GM12878 (cell line): ENCODE results near the gene PRKCZ. TPM values are rescaled to one million over a fixed set of nuclear protein-coding genes. Genes with fewer than 3 reads are reported as not detected.

Experiments
- ASH2L ChIP-seq: fragments of 300-600, 200-600 bp; sonication (generic); IDR thresholded peaks from 2 replicates; pipeline ENCODE4 v1.6.1; 2017; ENCODE audit warnings: low read depth, mild to moderate bottlenecking, borderline replicate concordance
- BACH1 ChIP-seq: fragments of 450-650 bp; IDR thresholded peaks from 2 replicates; pipeline ENCODE4 v1.6.1; 2017; ENCODE audit warnings: mild to moderate bottlenecking, borderline replicate concordance
- BMI1 ChIP-seq: fragments of 450-650 bp; IDR thresholded peaks from 2 replicates; pipeline ENCODE4 v1.6.1; 2016; ENCODE audit warnings: mild to moderate bottlenecking, moderate library complexity, borderline replicate concordance
- CBX5 ChIP-seq: sonication (generic); IDR thresholded peaks from 2 replicates; pipeline ENCODE4 v1.6.1; 2016; ENCODE audit warnings: low read depth, moderate library complexity, mild to moderate bottlenecking, inconsistent platforms
- CREM ChIP-seq: IDR thresholded peaks from 2 replicates; pipeline ENCODE4 v1.6.1; 2014; ENCODE audit warnings: antibody characterized with exemption, low read depth
- EED ChIP-seq: sonication (generic); IDR thresholded peaks from 2 replicates; pipeline ENCODE4 v1.6.1; 2016; ENCODE audit warnings: antibody characterized with exemption, low read depth
- EZH2 ChIP-seq: IDR thresholded peaks from 2 replicates; pipeline ENCODE4 v1.6.1; 2012; ENCODE audit warnings: low read depth, mild to moderate bottlenecking, control low read depth, inconsistent platforms, low read length, borderline replicate concordance; ENCODE audit not compliant: control insufficient read depth
- GATAD2B ChIP-seq: fragments of 450-650 bp; conservative IDR thresholded peaks from 2 replicates; pipeline ENCODE4 v1.6.1; 2017; ENCODE audit warnings: low read depth, mild to moderate bottlenecking, moderate library complexity
- HDAC2 ChIP-seq: fragments of 200-600 bp; sonication (generic); IDR thresholded peaks from 2 replicates; pipeline ENCODE4 v1.6.1; 2017
- NFYA ChIP-seq: IDR thresholded peaks from 2 replicates; pipeline ENCODE4 v1.6.1; 2011; ENCODE audit warnings: low read depth, mild to moderate bottlenecking, low read length, improper control_type of control experiment, borderline replicate concordance
- NR2C2 ChIP-seq: IDR thresholded peaks from 2 replicates; pipeline ENCODE4 v1.6.1; 2011; ENCODE audit warnings: borderline replicate concordance, low read depth; ENCODE audit not compliant: control insufficient read depth, insufficient read length
- RELA ChIP-seq: fragments of 450-650 bp; IDR thresholded peaks from 2 replicates; pipeline ENCODE4 v1.8.0; 2014; ENCODE audit warnings: borderline replicate concordance; ENCODE audit not compliant: partially characterized antibody
- SIN3A ChIP-seq: IDR thresholded peaks from 2 replicates; pipeline ENCODE4 v1.6.1; 2012; ENCODE audit warnings: low read depth, low read length, improper control_type of control experiment
- TCF12 ChIP-seq: IDR thresholded peaks from 2 replicates; pipeline ENCODE4 v1.6.1; 2011; ENCODE audit warnings: low read depth, mild to moderate bottlenecking, low read length
- TCF3 ChIP-seq: IDR thresholded peaks from 2 replicates; pipeline ENCODE4 v1.6.1; 2012; ENCODE audit warnings: low read depth, mild to moderate bottlenecking, low read length, borderline replicate concordance; ENCODE audit not compliant: insufficient read depth
- TCF7 ChIP-seq: IDR thresholded peaks from 2 replicates; pipeline ENCODE4 v1.6.1; 2014; ENCODE audit warnings: antibody characterized with exemption, borderline replicate concordance
- polyA plus RNA-seq, 11 experiments: library from polyadenylated mRNA; depleted of rRNA in 4 of 11; unstranded in 6 of 11; stranded (reverse) in 5 of 11; fragments of >200 nt; fragmentation: Nextera tagmentation in 4 of 11; fragmentation: Illumina TruSeq in 1 of 11; extraction: Ambion mirVana in 4 of 11; extraction: Trizol in 1 of 11; gene quantifications; 1 replicate in 1 of 11; 2 replicates in 10 of 11; pipeline versions ENCODE4 v1.2.1 to v1.2.3, GENCODE V29; 2011 to 2016; ENCODE audit warnings: inconsistent platforms in 2 of 11, missing spikeins in 2 of 11, low read depth in 1 of 11
- total RNA-seq, 4 experiments: library from RNA; depleted of rRNA in 3 of 4; stranded (reverse); fragments of >200 nt in 3 of 4; fragmentation: Illumina TruSeq in 1 of 4; extraction: Trizol in 1 of 4; gene quantifications; 2 replicates each; pipeline versions ENCODE4 v1.2.1 to v1.2.3, GENCODE V29; 2013 to 2021
- TF ChIP-seq, protein P1 (sequence below): fragments of 450-650 bp; IDR thresholded peaks from 2 replicates; pipeline ENCODE4 v1.6.1; 2017; ENCODE audit warnings: mild to moderate bottlenecking, low read depth, inconsistent platforms; ENCODE audit not compliant: poor library complexity, severe bottlenecking
- TF ChIP-seq, protein P2 (sequence below): fragments of 450-650 bp; IDR thresholded peaks from 2 replicates; pipeline ENCODE4 v1.6.1; 2017; ENCODE audit warnings: mild to moderate bottlenecking
- TF ChIP-seq, protein P3 (sequence below): fragments of 450-650 bp; conservative IDR thresholded peaks from 2 replicates; pipeline ENCODE4 v1.6.1; 2017; ENCODE audit warnings: mild to moderate bottlenecking, moderate library complexity
- TF ChIP-seq, protein P4 (sequence below): IDR thresholded peaks from 2 replicates; pipeline ENCODE4 v1.6.1; 2011; ENCODE audit warnings: mild to moderate bottlenecking, low read depth, low read length, moderate library complexity; ENCODE audit not compliant: insufficient replicate concordance

PRKCZ gene
- total and polyA plus RNA-seq, 10 of the 15 experiments (the other 5 are each of a cell fraction or from before 2014, with no cell fraction given) = 0.05 to 1.9 (median 0.64) TPM; not detected in 1

DNA sequence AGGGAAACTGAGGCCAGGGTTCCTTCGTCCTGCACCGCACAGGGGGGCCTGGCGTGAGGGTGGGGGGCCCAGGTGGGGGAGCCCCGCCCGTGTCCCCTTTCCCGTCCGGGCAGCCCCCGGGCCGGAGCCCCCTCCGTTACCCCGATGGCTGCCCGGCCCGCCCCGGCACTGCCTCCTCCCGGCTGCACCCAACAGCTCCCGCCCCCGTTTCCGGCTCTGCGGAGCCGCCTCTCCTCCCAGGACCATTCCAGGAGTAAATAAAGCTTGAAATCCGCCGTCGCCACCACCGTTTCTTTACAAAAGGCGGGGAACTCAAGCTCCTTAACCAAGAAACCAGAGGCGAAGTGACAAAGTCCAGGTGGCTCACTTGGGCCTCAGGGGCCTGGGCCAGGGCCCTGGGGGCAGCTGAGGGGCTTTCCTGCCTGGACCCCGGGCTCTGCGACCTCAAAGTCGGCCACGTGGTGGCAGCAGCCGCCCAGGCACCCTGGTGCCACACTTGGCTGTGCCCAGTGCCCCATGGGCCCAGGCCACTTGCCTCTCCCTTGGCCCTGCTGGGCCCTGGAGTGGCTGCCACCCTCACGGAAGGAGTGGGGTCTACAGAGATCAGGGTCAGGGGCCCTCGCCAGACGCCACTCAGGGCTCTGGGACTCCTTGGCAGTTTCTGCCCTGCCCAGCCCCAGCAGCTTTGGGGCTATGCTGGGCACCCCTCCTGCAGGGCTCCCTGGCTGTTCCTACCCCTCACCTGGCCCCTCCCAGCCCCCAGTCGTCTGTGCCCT, 144.9 kb downstream of the PRKCZ start (continued):
- TF ChIP-seq EZH2 (no peak), TCF3 (0 out of 2 replicates have a peak, but pooled peaks have one; percentile 58), TCF7 (no peak), NFYA (no peak), BACH1 (no peak), RELA (peak; percentile 89), SIN3A (0 out of 2 replicates have a peak, but pooled peaks have one; percentile 36), BMI1 (no peak), EED (no peak), NR2C2 (no peak), CREM (no peak), HDAC2 (no peak), CBX5 (no peak), GATAD2B (peak; percentile 97), ASH2L (peak; percentile 50; the same call in 1 of the 2 replicates), TCF12 (0 out of 2 replicates have a peak, but pooled peaks have one; percentile 48)
- TF ChIP-seq, protein P1, sequence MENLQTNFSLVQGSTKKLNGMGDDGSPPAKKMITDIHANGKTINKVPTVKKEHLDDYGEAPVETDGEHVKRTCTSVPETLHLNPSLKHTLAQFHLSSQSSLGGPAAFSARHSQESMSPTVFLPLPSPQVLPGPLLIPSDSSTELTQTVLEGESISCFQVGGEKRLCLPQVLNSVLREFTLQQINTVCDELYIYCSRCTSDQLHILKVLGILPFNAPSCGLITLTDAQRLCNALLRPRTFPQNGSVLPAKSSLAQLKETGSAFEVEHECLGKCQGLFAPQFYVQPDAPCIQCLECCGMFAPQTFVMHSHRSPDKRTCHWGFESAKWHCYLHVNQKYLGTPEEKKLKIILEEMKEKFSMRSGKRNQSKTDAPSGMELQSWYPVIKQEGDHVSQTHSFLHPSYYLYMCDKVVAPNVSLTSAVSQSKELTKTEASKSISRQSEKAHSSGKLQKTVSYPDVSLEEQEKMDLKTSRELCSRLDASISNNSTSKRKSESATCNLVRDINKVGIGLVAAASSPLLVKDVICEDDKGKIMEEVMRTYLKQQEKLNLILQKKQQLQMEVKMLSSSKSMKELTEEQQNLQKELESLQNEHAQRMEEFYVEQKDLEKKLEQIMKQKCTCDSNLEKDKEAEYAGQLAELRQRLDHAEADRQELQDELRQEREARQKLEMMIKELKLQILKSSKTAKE = no peak
- TF ChIP-seq, protein P2, sequence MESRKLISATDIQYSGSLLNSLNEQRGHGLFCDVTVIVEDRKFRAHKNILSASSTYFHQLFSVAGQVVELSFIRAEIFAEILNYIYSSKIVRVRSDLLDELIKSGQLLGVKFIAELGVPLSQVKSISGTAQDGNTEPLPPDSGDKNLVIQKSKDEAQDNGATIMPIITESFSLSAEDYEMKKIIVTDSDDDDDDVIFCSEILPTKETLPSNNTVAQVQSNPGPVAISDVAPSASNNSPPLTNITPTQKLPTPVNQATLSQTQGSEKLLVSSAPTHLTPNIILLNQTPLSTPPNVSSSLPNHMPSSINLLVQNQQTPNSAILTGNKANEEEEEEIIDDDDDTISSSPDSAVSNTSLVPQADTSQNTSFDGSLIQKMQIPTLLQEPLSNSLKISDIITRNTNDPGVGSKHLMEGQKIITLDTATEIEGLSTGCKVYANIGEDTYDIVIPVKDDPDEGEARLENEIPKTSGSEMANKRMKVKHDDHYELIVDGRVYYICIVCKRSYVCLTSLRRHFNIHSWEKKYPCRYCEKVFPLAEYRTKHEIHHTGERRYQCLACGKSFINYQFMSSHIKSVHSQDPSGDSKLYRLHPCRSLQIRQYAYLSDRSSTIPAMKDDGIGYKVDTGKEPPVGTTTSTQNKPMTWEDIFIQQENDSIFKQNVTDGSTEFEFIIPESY = no peak
- TF ChIP-seq, protein P3, sequence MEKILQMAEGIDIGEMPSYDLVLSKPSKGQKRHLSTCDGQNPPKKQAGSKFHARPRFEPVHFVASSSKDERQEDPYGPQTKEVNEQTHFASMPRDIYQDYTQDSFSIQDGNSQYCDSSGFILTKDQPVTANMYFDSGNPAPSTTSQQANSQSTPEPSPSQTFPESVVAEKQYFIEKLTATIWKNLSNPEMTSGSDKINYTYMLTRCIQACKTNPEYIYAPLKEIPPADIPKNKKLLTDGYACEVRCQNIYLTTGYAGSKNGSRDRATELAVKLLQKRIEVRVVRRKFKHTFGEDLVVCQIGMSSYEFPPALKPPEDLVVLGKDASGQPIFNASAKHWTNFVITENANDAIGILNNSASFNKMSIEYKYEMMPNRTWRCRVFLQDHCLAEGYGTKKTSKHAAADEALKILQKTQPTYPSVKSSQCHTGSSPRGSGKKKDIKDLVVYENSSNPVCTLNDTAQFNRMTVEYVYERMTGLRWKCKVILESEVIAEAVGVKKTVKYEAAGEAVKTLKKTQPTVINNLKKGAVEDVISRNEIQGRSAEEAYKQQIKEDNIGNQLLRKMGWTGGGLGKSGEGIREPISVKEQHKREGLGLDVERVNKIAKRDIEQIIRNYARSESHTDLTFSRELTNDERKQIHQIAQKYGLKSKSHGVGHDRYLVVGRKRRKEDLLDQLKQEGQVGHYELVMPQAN = peak; percentile 56; the same call in 1 of the 2 replicates
- TF ChIP-seq, protein P4, sequence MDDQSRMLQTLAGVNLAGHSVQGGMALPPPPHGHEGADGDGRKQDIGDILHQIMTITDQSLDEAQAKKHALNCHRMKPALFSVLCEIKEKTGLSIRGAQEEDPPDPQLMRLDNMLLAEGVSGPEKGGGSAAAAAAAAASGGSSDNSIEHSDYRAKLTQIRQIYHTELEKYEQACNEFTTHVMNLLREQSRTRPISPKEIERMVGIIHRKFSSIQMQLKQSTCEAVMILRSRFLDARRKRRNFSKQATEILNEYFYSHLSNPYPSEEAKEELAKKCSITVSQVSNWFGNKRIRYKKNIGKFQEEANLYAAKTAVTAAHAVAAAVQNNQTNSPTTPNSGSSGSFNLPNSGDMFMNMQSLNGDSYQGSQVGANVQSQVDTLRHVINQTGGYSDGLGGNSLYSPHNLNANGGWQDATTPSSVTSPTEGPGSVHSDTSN = no peak
